CD4-positive, alpha-beta T cell (primary cell): ENCODE results near the gene EMSY. TPM values are rescaled to one million over a fixed set of nuclear protein-coding genes. Genes with fewer than 3 reads are reported as not detected.

ENCODE experiments used
- ATAC-seq: fragments of 200-7000 bp; cut with Tn5 transposase; one replicate; pipeline ENCODE4 v1.10.0; 2022; ENCODE audit warnings: mild to moderate bottlenecking; ENCODE audit not compliant: poor library complexity
- CTCF ChIA-PET: fragments of 350-600 bp; sonication (Branson Sonifier 250); formaldehyde crosslinking; loops from one replicate; lab custom pipeline; 2021; ENCODE audit warnings: antibody characterized with exemption, inconsistent platforms; lab: Charles Lee
- POLR2A ChIA-PET: fragments of 350-600 bp; sonication (Branson Sonifier 250); formaldehyde crosslinking; loops from one replicate; lab custom pipeline; 2021; ENCODE audit warnings: antibody characterized with exemption, inconsistent platforms; lab: Charles Lee
- DNase-seq, 14 experiments: peaks; one replicate each; pipeline ENCODE4 v3.0.0-alpha.2; 2013 to 2020; ENCODE audit warnings: mixed read lengths in 2 of 14
- H3K27ac ChIP-seq, 2 donors: one replicate each; pipeline versions ENCODE4 v1.5.1 to v1.7.0; 2013; ENCODE audit warnings: low read length in 2 of 2, low read depth in 1 of 2, mild to moderate bottlenecking in 1 of 2
- H3K27me3 ChIP-seq, 2 experiments: 1 replicate in 1 of 2; 2 replicates in 1 of 2; pipeline versions ENCODE4 v1.6.1 to v1.7.0; 2013; ENCODE audit warnings: low read length in 2 of 2, control low read depth in 1 of 2, mild to moderate bottlenecking in 1 of 2, moderate library complexity in 1 of 2; ENCODE audit not compliant: insufficient read depth in 2 of 2, control insufficient read depth in 1 of 2
- H3K36me3 ChIP-seq: one replicate; pipeline ENCODE4 v1.6.1; 2013; ENCODE audit warnings: low read length, control low read depth; ENCODE audit not compliant: insufficient read depth
- H3K4me1 ChIP-seq: one replicate; pipeline ENCODE4 v1.6.1; 2013; ENCODE audit warnings: low read length, control low read depth; ENCODE audit not compliant: insufficient read depth
- H3K4me3 ChIP-seq: one replicate; pipeline ENCODE4 v1.5.1; 2013; ENCODE audit warnings: mild to moderate bottlenecking, low read length, moderate library complexity
- H3K9me3 ChIP-seq, 2 experiments: 1 replicate in 1 of 2; 2 replicates in 1 of 2; pipeline versions ENCODE4 v1.6.1 to v1.7.0; 2013; ENCODE audit warnings: low read length in 2 of 2, mild to moderate bottlenecking in 2 of 2, control low read depth in 1 of 2, moderate library complexity in 1 of 2; ENCODE audit not compliant: control insufficient read depth in 1 of 2, insufficient read depth in 1 of 2
- H3K27ac Mint-ChIP-seq: one replicate; pipeline ENCODE4 v1.8.0; 2020; ENCODE audit warnings: mixed read lengths
- H3K27me3 Mint-ChIP-seq: one replicate; pipeline ENCODE4 v1.8.0; 2021; ENCODE audit warnings: mixed read lengths
- H3K36me3 Mint-ChIP-seq: one replicate; pipeline ENCODE4 v1.8.0; 2021; ENCODE audit warnings: low read depth, mixed read lengths
- H3K4me1 Mint-ChIP-seq: one replicate; pipeline ENCODE4 v1.8.0; 2021; ENCODE audit warnings: low read depth, mixed read lengths
- H3K4me3 Mint-ChIP-seq: one replicate; pipeline ENCODE4 v1.8.0; 2020; ENCODE audit warnings: mild to moderate bottlenecking, mixed read lengths
- H3K9me3 Mint-ChIP-seq: one replicate; pipeline ENCODE4 v1.8.0; 2020; ENCODE audit warnings: mixed read lengths
- CTCF ChIP-seq: fragments of 200-600 bp; IDR thresholded peaks from one replicate; pipeline ENCODE4 v1.8.0; 2022; ENCODE audit warnings: antibody characterized with exemption, mild to moderate bottlenecking
- intact Hi-C, 2 experiments: fragments of 100-400 bp; cut with DNase I in 1 of 2; cut with micrococcal nuclease in 1 of 2; formaldehyde crosslinking; loops; one replicate each; pipeline versions ENCODE4 v1.15.1 to v1.9.0; 2023 to 2025; cut with DNase I, micrococcal nuclease
- total RNA-seq, 174 experiments: library from RNA in 2 of 174; stranded (reverse) in 2 of 174; gene quantifications; one replicate each; pipeline ENCODE4 v1.2.3 and lab custom pipeline; 2021 to 2026

EMSY gene
- total RNA-seq, 2 experiments from 2014 or later, result 20.9 to 21.8 TPM

GRCh38 chr11:76515494-76515893 is 70.7 kb downstream of the EMSY start:
- ATAC-seq (no peak), DNase-seq (no peak)
- H3K27me3 Mint-ChIP-seq, result no peaks in the 10 kb centered on the region
- Histone ChIP-seq H3K36me3 (peaks cover 15% of the 10 kb centered on the region), H3K27ac (no peak overlapping the region), H3K4me3 (no peak overlapping the region), H3K27me3 (no peaks in the 10 kb centered on the region), H3K9me3 (no peaks in the 10 kb centered on the region), H3K4me1 (no peaks in the 10 kb centered on the region)
- intact Hi-C loops, result no loop called here
- H3K9me3 Mint-ChIP-seq, result no peaks in the 10 kb centered on the region
- H3K27ac Mint-ChIP-seq, result no peak overlapping the region
- H3K4me3 Mint-ChIP-seq, result no peak overlapping the region
- TF ChIP-seq CTCF, result no peak
- H3K4me1 Mint-ChIP-seq, result no peaks in the 10 kb centered on the region
- ChIA-PET POLR2A (no interaction called here), CTCF (no interaction called here)
- H3K36me3 Mint-ChIP-seq, result peaks cover 54% of the 10 kb centered on the region

GRCh38 chr11:76523147-76523546 is 78.3 kb downstream of the EMSY start:
- CTCF ChIA-PET, result no interaction called here
- H3K4me3 Mint-ChIP-seq, result no peak overlapping the region
- POLR2A ChIA-PET, result no interaction called here
- no peak for DNase-seq
- H3K9me3 Mint-ChIP-seq, result no peaks in the 10 kb centered on the region
- Histone ChIP-seq H3K27me3 (no peaks in the 10 kb centered on the region), H3K4me3 (no peak overlapping the region), H3K27ac (no peak overlapping the region), H3K4me1 (no peaks in the 10 kb centered on the region), H3K9me3 (no peaks in the 10 kb centered on the region), H3K36me3 (peaks cover 48% of the 10 kb centered on the region)
- peaks cover 66% of the 10 kb centered on the region for H3K36me3 Mint-ChIP-seq
- no peaks in the 10 kb centered on the region for H3K27me3 Mint-ChIP-seq
- no peaks in the 10 kb centered on the region for H3K4me1 Mint-ChIP-seq
- intact Hi-C loops, result no loop called here
- H3K27ac Mint-ChIP-seq, result no peak overlapping the region
- TF ChIP-seq CTCF, result no peak
- ATAC-seq, result no peak

GRCh38 chr11:76523786-76524436 is 79.1 kb downstream of the EMSY start:
- no peaks in the 10 kb centered on the region for H3K27me3 Mint-ChIP-seq
- Histone ChIP-seq H3K36me3 (peaks cover 55% of the 10 kb centered on the region), H3K4me3 (no peak overlapping the region), H3K27ac (no peak overlapping the region), H3K9me3 (no peaks in the 10 kb centered on the region), H3K27me3 (no peaks in the 10 kb centered on the region), H3K4me1 (no peaks in the 10 kb centered on the region)
- no peak overlapping the region for H3K4me3 Mint-ChIP-seq
- ATAC-seq (no peak), DNase-seq (no peak)
- CTCF ChIA-PET, result interaction anchor here (0.7 kb wide), 1 partner anchor 26 kb away, joined by 4 read pairs; no protein-coding TSS in a partner anchor
- no peak overlapping the region for H3K27ac Mint-ChIP-seq
- H3K9me3 Mint-ChIP-seq, result no peaks in the 10 kb centered on the region
- no peak for TF ChIP-seq CTCF
- POLR2A ChIA-PET, result no interaction called here
- H3K4me1 Mint-ChIP-seq, result no peaks in the 10 kb centered on the region
- intact Hi-C loops, result no loop called here
- H3K36me3 Mint-ChIP-seq, result peaks cover 73% of the 10 kb centered on the region
